SK-N-SH (cell line): ENCODE results near the gene SH2B3.

ENCODE experiments used
- CHD2 ChIP-seq: fragments of 150-350 bp; IDR thresholded peaks from 2 replicates; pipeline ENCODE4 v1.6.1; 2018; ENCODE audit warnings: low read length; ENCODE audit not compliant: partially characterized antibody
- CTCF ChIP-seq: fragments of 200-600 bp; sonication (generic); IDR thresholded peaks from 2 replicates; pipeline ENCODE4 v1.6.1; 2017; ENCODE audit warnings: antibody characterized with exemption, mild to moderate bottlenecking, moderate library complexity
- ELF1 ChIP-seq: IDR thresholded peaks from 2 replicates; pipeline ENCODE4 v1.4.0; 2012
- EZH2phosphoT487 ChIP-seq: fragments of 200-600 bp; sonication (generic); IDR thresholded peaks from 2 replicates; pipeline ENCODE4 v1.6.1; 2017; ENCODE audit warnings: low read depth, mixed run types, mild to moderate bottlenecking, antibody characterized with exemption, moderate library complexity, borderline replicate concordance
- FOSL2 ChIP-seq: IDR thresholded peaks from 2 replicates; pipeline ENCODE4 v1.4.0; 2012; ENCODE audit warnings: low read depth, mild to moderate bottlenecking, moderate library complexity, borderline replicate concordance
- FOXJ3 ChIP-seq: sonication (generic); formaldehyde crosslinking; IDR thresholded peaks from 2 replicates; pipeline ENCODE4 v1.5.1; 2020; ENCODE audit warnings: mild to moderate bottlenecking, missing genetic modification reagents
- IRF3 ChIP-seq: fragments of 150-350 bp; IDR thresholded peaks from 2 replicates; pipeline ENCODE4 v1.6.1; 2016; ENCODE audit warnings: mild to moderate bottlenecking, low read depth, low read length
- MAX ChIP-seq: IDR thresholded peaks from 2 replicates; pipeline ENCODE4 v1.4.0; 2012; ENCODE audit warnings: low read depth
- RAD21 ChIP-seq: IDR thresholded peaks from 2 replicates; pipeline ENCODE4 v1.6.1; 2012; ENCODE audit warnings: mild to moderate bottlenecking, low read length
- USF2 ChIP-seq: fragments of 150-350 bp; IDR thresholded peaks from 2 replicates; pipeline ENCODE4 v1.6.1; 2017; ENCODE audit warnings: antibody characterized with exemption, low read length, low read depth, borderline replicate concordance

DNA sequence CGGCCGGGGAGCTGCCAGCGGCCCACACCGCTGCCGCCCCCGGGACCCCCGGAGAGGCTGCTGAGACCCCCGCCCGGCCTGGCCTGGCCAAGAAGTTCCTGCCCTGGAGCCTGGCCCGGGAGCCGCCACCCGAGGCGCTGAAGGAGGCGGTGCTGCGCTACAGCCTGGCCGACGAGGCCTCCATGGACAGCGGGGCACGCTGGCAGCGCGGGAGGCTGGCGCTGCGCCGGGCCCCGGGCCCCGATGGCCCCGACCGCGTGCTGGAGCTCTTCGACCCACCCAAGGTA is 12.8 kb downstream of the SH2B3 start:
- TF ChIP-seq USF2 (no peak), CTCF (no peak), ELF1 (no peak), FOSL2 (no peak), MAX (no peak), EZH2phosphoT487 (no peak), CHD2 (no peak), IRF3 (no peak), FOXJ3 (no peak), RAD21 (no peak)
